CD4-positive, alpha-beta T cell treated with Interleukin-10 for 1 hour (primary cell): ENCODE data around the gene TNNI3K.

Experiments used
- DNase-seq: peaks from one replicate; pipeline ENCODE4 v3.0.0-alpha.2; 2020

TNNI3K gene

DNA sequence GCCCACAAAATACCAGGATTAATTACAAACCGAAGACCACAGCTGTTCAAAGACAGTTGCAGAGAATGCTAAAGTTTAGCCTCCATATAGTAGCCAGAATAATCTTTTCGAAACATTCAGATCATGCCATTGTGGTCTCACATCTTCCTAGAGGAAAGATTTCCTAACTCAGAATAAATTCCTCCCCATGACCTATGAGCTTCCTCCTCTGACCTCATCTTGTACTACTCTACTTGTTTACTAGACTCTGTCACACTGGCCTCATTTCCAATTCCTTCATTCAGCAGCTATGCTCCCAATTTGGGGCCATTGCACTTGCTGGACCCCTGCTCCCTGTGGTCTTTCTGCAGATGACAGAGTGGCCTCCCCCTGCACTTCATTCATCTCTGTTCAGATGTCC is 349.0 kb downstream of the TNNI3K start:
- DNase-seq: no peak

- no peak for DNase-seq
Measured at GRCh38 chr1:74586253-74586897, 351.2 kb downstream of the TNNI3K start.

- no peak for DNase-seq
Measured at GRCh38 chr1:74587888-74588287, 352.7 kb downstream of the TNNI3K start.

GRCh38 chr1:74590288-74590687 is 355.1 kb downstream of the TNNI3K start:
- DNase-seq: no peak

DNA sequence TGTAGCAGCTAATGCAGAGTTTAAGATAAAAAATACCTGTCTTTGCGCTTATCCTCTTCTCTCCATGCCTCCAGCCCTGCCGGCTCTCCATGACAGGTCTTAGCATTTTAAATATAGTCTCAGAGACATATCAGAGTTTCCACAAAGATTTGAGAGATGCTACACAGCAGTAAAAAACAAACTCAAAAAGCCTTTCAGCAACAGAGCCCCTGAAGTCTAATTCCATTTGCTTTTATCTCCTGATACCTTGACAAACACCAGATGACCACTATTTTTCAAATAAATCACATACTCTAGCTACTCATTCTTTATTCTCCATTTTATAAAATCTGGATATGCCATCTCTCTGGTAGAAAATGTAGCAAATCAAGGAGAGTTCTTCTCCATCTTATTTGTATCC is 356.8 kb downstream of the TNNI3K start:
- no peak for DNase-seq

- DNase-seq: no peak
Measured at GRCh38 chr1:74592580-74593355, 357.6 kb downstream of the TNNI3K start.
